GM15510 (cell line): ENCODE measurements around the gene PIN1.

Experiments used
- POLR2A ChIP-seq: IDR thresholded peaks from 3 replicates; pipeline ENCODE4 v1.6.1; 2011; ENCODE audit warnings: borderline replicate concordance; ENCODE audit not compliant: insufficient read length; ENCODE audit errors: extremely low read depth

Gene PIN1

DNA sequence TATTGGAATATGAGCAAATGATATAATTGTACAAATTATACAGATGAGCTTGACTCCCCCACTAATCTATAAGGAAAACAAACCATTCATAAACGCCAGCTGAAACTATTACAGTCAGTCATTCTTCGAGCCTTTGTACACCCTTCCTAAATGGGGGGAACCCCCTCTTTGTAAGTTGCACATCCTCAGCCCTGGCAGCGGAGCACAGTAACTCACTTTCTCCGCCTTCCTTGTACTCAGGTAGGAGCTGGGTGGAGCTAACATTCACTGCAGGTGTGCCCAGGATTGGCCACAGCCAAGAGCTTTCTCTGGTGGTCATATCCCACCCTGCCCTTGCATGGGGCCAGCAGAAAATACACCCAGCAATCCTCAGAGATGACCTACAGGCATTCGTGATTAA, 28.6 kb downstream of the PIN1 start:
- no peak for TF ChIP-seq POLR2A

GRCh38 chr19:9865732-9866501, 30.8 kb downstream of the PIN1 start:
- TF ChIP-seq POLR2A = no peak

DNA sequence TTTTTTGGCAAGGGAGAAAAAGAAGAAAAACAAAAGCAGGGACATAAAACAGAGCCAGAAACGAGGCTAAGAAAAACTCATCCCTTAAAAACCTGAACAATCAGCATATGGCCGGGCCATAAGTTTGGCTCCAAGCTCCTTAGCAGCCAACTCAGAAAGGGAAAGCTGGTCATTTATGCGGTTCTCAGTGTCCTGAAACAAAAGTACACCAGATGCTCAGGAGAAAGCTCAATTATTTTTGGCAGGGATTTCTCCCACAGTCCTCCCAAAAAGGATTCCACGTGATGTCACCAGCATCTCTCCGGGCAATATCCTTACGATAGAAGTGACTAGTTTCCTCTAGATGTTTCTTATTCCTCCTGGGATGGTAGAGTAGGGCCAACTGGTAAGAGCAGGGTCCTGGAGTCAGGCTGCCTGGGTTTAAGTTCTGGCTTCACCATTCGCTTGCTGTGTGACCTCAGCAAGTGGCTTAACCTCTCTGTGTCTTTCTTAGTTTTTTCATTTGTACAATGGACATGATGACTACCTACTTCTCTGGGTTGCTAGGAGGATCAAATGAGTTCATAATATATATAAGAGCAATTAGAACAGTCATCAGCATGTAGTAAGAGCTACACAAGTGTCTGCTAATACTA, 34.0 kb downstream of the PIN1 start:
- no peak for TF ChIP-seq POLR2A

GRCh38 chr19:9871626-9872338, 36.7 kb downstream of the PIN1 start:
- no peak for TF ChIP-seq POLR2A

GRCh38 chr19:9872618-9873242, 37.6 kb downstream of the PIN1 start:
- TF ChIP-seq POLR2A = no peak

DNA sequence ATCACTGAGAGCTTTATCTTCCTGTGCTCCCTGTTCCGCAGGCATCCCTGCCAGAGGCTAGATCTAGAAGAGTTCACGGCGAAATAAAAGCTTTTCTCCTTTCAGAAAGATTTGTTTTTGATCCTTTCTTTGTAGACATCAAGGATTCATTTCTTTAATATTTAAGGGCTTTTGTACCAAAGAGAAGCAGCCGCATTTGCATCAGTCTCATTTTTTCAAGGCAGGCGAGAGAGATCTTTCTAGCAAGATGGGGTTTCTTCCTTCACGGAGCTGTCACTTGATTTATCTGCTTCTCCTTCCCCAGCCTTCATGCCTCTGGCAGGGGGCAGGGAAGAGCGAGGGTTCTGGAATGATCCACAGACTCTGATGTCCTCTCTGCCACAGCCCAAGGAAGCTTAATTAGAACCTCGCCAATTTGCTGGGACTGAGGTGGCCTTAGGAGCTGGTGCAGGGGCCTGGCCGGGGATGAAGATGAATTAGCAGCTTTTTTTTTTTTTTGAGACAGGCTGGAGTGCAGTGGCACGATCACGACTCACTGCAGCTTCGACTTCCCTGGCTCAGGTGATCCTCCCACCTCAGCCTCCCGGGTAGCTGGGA, 40.0 kb downstream of the PIN1 start:
- TF ChIP-seq POLR2A = no peak

DNA sequence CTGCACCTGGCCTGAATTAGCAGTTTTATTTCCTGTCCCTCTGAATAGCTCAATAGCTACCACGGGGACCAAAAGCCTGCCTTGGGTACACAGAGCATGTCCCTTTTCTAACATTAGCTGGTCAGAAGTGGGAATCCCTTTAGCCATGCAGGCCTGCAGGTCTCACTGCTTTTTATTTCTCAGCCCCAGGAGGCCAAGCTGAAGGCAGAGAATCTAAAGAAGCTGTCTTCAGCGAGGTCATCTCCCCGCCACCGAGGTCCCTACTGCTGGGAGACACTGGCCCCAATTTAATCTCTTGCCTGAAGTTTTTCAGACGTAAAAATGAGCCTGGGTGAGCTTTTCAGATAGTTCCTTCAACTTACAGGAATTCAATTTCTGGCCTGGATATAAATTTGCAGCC, 40.7 kb downstream of the PIN1 start:
- TF ChIP-seq POLR2A = no peak

GRCh38 chr19:9877780-9878510, 42.8 kb downstream of the PIN1 start:
- TF ChIP-seq POLR2A = no peak

DNA sequence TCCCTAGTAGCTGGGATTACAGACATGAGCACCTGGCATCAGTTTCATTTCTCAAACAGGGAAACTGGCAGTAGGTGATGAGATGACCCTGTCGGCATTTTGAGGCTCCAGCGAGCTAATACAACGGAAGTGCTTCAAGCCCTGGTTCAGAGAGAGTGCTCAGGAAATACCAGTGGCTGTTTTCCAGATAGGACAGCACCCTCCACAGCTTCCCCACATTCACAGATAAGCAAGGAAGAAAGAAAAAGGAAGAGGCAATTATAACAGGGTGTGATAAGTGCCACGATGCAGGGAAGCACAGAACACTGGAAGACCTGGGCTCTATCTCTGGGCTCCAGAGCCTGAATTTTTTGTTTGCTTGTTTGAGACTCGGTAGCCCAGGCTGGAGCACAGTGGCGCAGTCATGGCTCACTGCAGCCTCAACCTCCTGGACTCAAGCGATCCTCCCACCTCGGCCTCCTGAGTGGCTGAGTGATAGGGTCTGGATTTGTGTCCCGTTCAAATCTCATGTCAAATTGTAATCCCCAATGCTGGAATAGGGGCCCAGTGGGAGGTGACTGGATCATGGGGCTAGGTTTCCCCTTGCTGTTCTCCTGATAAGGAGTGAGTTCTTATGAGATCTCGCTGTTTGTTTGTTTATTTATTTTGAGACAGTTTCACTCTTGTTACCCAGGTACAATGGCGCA, 43.5 kb downstream of the PIN1 start:
- TF ChIP-seq POLR2A = no peak

DNA sequence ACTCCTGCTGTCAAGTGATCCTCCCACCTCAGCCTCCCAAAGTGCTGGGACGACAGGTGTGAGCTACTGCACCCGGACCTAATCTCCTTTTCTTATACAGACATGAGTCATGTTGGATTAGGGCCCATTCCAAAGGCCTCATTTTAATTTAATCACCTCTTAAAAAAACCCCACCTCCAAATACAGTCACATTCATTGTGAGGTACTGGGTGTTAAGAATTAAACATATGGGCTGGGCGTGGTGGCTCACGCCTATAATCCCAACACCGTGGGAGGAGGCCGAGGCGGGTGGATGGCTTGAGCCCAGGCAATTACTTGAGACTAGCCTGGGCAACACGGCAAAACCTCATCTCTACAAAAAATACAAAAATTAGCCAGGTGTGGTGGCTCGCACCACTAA, 46.6 kb downstream of the PIN1 start:
- TF ChIP-seq POLR2A = no peak

- no peak for TF ChIP-seq POLR2A
Observed at GRCh38 chr19:9883231-9883758, 48.2 kb downstream of the PIN1 start.

GRCh38 chr19:9883764-9884163, 48.6 kb downstream of the PIN1 start:
- TF ChIP-seq POLR2A = no peak

- no peak for TF ChIP-seq POLR2A
Observed at GRCh38 chr19:9885077-9885552, 50.0 kb downstream of the PIN1 start.
